GM12878 (cell line): ENCODE measurements around the gene LMOD1. TPM values are rescaled to one million over a fixed set of nuclear protein-coding genes. Genes with fewer than 3 reads are reported as not detected.

Experiments
- ATF2 ChIP-seq: IDR thresholded peaks from 2 replicates; pipeline ENCODE4 v1.6.1; 2012; ENCODE audit warnings: low read length, inconsistent platforms
- CEBPZ ChIP-seq: fragments of 150-350 bp; IDR thresholded peaks from 2 replicates; pipeline ENCODE4 v1.6.1; 2016; ENCODE audit warnings: low read depth, low read length
- GABPA ChIP-seq: IDR thresholded peaks from 2 replicates; pipeline ENCODE4 v1.6.1; 2014; ENCODE audit warnings: antibody characterized with exemption, low read depth, mild to moderate bottlenecking, inconsistent platforms
- IKZF1 ChIP-seq: fragments of 450-650 bp; conservative IDR thresholded peaks from 2 replicates; pipeline ENCODE4 v1.6.1; 2017; ENCODE audit warnings: antibody characterized with exemption, mild to moderate bottlenecking
- IKZF2 ChIP-seq, 2 experiments: fragments of 450-650 bp; IDR thresholded peaks; 2 replicates each; pipeline ENCODE4 v1.6.1; 2017; ENCODE audit warnings: mild to moderate bottlenecking in 2 of 2, moderate library complexity in 2 of 2
- IRF4 ChIP-seq: IDR thresholded peaks from 2 replicates; pipeline ENCODE4 v1.6.1; 2011; ENCODE audit warnings: low read depth, low read length
- NFIC ChIP-seq: IDR thresholded peaks from 2 replicates; pipeline ENCODE4 v1.6.1; 2012; ENCODE audit warnings: low read depth, mild to moderate bottlenecking, inconsistent platforms, low read length, moderate library complexity
- PAX5 ChIP-seq: IDR thresholded peaks from 2 replicates; pipeline ENCODE4 v1.6.1; 2011; ENCODE audit warnings: low read depth, low read length, borderline replicate concordance
- POLR2AphosphoS5 ChIP-seq: IDR thresholded peaks from 2 replicates; pipeline ENCODE4 v1.6.1; 2011; ENCODE audit warnings: mild to moderate bottlenecking, low read length, inconsistent platforms
- RELA ChIP-seq: fragments of 450-650 bp; IDR thresholded peaks from 2 replicates; pipeline ENCODE4 v1.8.0; 2014; ENCODE audit warnings: borderline replicate concordance; ENCODE audit not compliant: partially characterized antibody
- SKIL ChIP-seq: fragments of 450-650 bp; IDR thresholded peaks from 2 replicates; pipeline ENCODE4 v1.6.1; 2017; ENCODE audit warnings: mild to moderate bottlenecking, low read depth, inconsistent platforms; ENCODE audit not compliant: poor library complexity, severe bottlenecking
- SMAD1 ChIP-seq: fragments of 450-650 bp; IDR thresholded peaks from 2 replicates; pipeline ENCODE4 v1.6.1; 2018; ENCODE audit warnings: mild to moderate bottlenecking, low read depth; ENCODE audit not compliant: partially characterized antibody
- TARDBP ChIP-seq: IDR thresholded peaks from 2 replicates; pipeline ENCODE4 v1.6.1; 2016; ENCODE audit warnings: borderline replicate concordance
- ZBTB4 ChIP-seq: fragments of 450-650 bp; formaldehyde crosslinking; IDR thresholded peaks from 2 replicates; pipeline ENCODE4 v1.4.0; 2022; ENCODE audit warnings: mild to moderate bottlenecking, moderate library complexity
- polyA plus RNA-seq, 11 experiments: library from polyadenylated mRNA; depleted of rRNA in 4 of 11; unstranded in 6 of 11; stranded (reverse) in 5 of 11; fragments of >200 nt; fragmentation: Nextera tagmentation in 4 of 11; fragmentation: Illumina TruSeq in 1 of 11; extraction: Ambion mirVana in 4 of 11; extraction: Trizol in 1 of 11; gene quantifications; 1 replicate in 1 of 11; 2 replicates in 10 of 11; pipeline versions ENCODE4 v1.2.1 to v1.2.3, GENCODE V29; 2011 to 2016; ENCODE audit warnings: inconsistent platforms in 2 of 11, missing spikeins in 2 of 11, low read depth in 1 of 11
- total RNA-seq, 4 experiments: library from RNA; depleted of rRNA in 3 of 4; stranded (reverse); fragments of >200 nt in 3 of 4; fragmentation: Illumina TruSeq in 1 of 4; extraction: Trizol in 1 of 4; gene quantifications; 2 replicates each; pipeline versions ENCODE4 v1.2.1 to v1.2.3, GENCODE V29; 2013 to 2021
- TF ChIP-seq, protein P1 (sequence below), 3 experiments: IDR thresholded peaks in 2 of 3; conservative IDR thresholded peaks in 1 of 3; 2 replicates each; pipeline ENCODE4 v1.5.1; 2011; ENCODE audit warnings: low read depth in 3 of 3, low read length in 3 of 3, mild to moderate bottlenecking in 3 of 3, control low read depth in 2 of 3, moderate library complexity in 2 of 3, inconsistent platforms in 1 of 3, mixed read lengths in 1 of 3; ENCODE audit not compliant: control insufficient read depth in 2 of 3, insufficient read depth in 1 of 3; ENCODE audit errors: extremely low read depth in 1 of 3

Gene LMOD1
- total and polyA plus RNA-seq, 10 of the 15 experiments (the other 5 are each of a cell fraction or from before 2014, with no cell fraction given): 0.15 TPM; not detected in 9

DNA sequence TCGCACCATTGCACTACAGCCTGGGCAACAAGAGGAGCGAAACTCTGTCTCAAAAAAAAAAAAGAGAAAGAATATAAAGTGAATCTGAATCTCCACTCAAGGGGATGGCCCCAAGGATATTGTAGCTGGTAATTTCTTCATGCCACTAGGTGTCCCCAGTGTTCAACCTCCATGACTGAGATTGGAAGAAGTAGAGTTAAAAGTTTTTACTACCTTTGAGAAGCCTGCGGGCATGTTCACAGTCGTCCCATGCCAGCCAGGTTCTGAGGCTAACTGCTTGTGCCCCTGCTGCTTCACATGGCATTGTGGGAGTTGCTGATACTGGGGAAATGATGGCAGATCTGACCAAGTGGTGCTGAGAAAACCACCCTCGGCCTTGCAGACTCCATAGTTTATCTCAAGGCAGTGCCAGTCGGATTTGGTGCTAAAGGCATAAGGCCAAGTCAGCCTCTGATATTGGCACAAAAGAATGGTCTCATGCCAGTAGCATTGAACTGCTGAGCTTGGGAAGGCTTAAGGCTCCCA lies 68.4 kb downstream of the LMOD1 start (continued):
- no peak for TF ChIP-seq CEBPZ
- peak; percentile 48; the same call in 1 of the 2 replicates for TF ChIP-seq PAX5
- no peak for TF ChIP-seq RELA
- no peak for TF ChIP-seq ZBTB4
- no peak for TF ChIP-seq SMAD1
- no peak for TF ChIP-seq NFIC
- TF ChIP-seq, protein P1, sequence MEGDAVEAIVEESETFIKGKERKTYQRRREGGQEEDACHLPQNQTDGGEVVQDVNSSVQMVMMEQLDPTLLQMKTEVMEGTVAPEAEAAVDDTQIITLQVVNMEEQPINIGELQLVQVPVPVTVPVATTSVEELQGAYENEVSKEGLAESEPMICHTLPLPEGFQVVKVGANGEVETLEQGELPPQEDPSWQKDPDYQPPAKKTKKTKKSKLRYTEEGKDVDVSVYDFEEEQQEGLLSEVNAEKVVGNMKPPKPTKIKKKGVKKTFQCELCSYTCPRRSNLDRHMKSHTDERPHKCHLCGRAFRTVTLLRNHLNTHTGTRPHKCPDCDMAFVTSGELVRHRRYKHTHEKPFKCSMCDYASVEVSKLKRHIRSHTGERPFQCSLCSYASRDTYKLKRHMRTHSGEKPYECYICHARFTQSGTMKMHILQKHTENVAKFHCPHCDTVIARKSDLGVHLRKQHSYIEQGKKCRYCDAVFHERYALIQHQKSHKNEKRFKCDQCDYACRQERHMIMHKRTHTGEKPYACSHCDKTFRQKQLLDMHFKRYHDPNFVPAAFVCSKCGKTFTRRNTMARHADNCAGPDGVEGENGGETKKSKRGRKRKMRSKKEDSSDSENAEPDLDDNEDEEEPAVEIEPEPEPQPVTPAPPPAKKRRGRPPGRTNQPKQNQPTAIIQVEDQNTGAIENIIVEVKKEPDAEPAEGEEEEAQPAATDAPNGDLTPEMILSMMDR (IDR thresholded peaks at IDR 0.05 in 2 of 3, conservative IDR thresholded peaks at IDR 0.05 in 1 of 3; ENCODE audit: control insufficient read depth in 2 of 3, extremely low read depth in 1 of 3, insufficient read depth in 1 of 3, low read depth in 3 of 3, low read length in 3 of 3): peak; percentile 52 to 68 (median 57)
- no peak for TF ChIP-seq GABPA
- TF ChIP-seq POLR2AphosphoS5: no peak
- no peak for TF ChIP-seq IRF4
- TF ChIP-seq IKZF2 (IDR thresholded peaks at IDR 0.05): no peak
- TF ChIP-seq TARDBP: no peak
- no peak for TF ChIP-seq SKIL
- TF ChIP-seq ATF2: no peak
- no peak for TF ChIP-seq IKZF1
